Activated CD4-positive, alpha-beta memory T cell treated with anti-CD3 and anti-CD28 coated beads, Interleukin-2, amount 10 ng/mL, durations not matched to agents 7 days and 5 days (primary cell): Measurements from ENCODE around the gene COMT. TPM values are rescaled to one million over a fixed set of nuclear protein-coding genes. Genes with fewer than 3 reads are reported as not detected.
A peak's percentile ranks its signal among the peaks of the same experiment; 100 is the strongest.

Experiments used
- CTCF ChIA-PET: fragments of 350-600 bp; sonication (Branson Sonifier 250); formaldehyde crosslinking; loops from one replicate; lab custom pipeline; 2021; ENCODE audit warnings: antibody characterized with exemption, inconsistent platforms; lab: Charles Lee
- POLR2A ChIA-PET: fragments of 350-600 bp; sonication (Branson Sonifier 250); formaldehyde crosslinking; loops from one replicate; lab custom pipeline; 2021; ENCODE audit warnings: antibody characterized with exemption; lab: Charles Lee
- DNase-seq: peaks from one replicate; pipeline ENCODE4 v3.0.0-alpha.2; 2020
- H3K27ac Mint-ChIP-seq: one replicate; pipeline ENCODE4 v1.8.0; 2021; ENCODE audit warnings: mild to moderate bottlenecking, mixed read lengths
- H3K27me3 Mint-ChIP-seq: one replicate; pipeline ENCODE4 v1.8.0; 2021; ENCODE audit warnings: mixed read lengths
- H3K36me3 Mint-ChIP-seq: one replicate; pipeline ENCODE4 v1.8.0; 2021; ENCODE audit warnings: low read depth, mixed read lengths
- H3K4me1 Mint-ChIP-seq: one replicate; pipeline ENCODE4 v1.8.0; 2021; ENCODE audit warnings: mixed read lengths
- H3K4me3 Mint-ChIP-seq: one replicate; pipeline ENCODE4 v1.8.0; 2021; ENCODE audit warnings: mild to moderate bottlenecking, mixed read lengths
- H3K9me3 Mint-ChIP-seq: one replicate; pipeline ENCODE4 v1.8.0; 2021; ENCODE audit warnings: mixed read lengths
- total RNA-seq, 2 experiments: library from RNA; stranded (reverse); gene quantifications; one replicate each; pipeline ENCODE4 v1.2.3, GENCODE V29; 2021

The COMT gene
- total RNA-seq, 2 experiments from 2014 or later, result 78.7 to 79.3 TPM

- no peaks in the 10 kb centered on the region for H3K9me3 Mint-ChIP-seq
- H3K36me3 Mint-ChIP-seq, result no peaks in the 10 kb centered on the region
- CTCF ChIA-PET, result interaction anchor here (0.9 kb wide), 1 partner anchor 14 kb away, joined by 3 read pairs; no protein-coding TSS in a partner anchor
- H3K4me3 Mint-ChIP-seq, result no peak overlapping the region
- no peak overlapping the region for H3K27ac Mint-ChIP-seq
- no peaks in the 10 kb centered on the region for H3K27me3 Mint-ChIP-seq
- no peak for DNase-seq
- H3K4me1 Mint-ChIP-seq, result peaks cover 10% of the 10 kb centered on the region
- POLR2A ChIA-PET, result interaction anchor here (0.9 kb wide), 1 partner anchor 8 kb away, joined by 3 read pairs; no protein-coding TSS in a partner anchor
Measured at GRCh38 chr22:19957445-19957844, 15.9 kb downstream of the COMT start.

GRCh38 chr22:19958083-19959042, 16.8 kb downstream of the COMT start:
- CTCF ChIA-PET, result interaction anchor here (0.6 kb wide), 1 partner anchor 202 kb away, joined by 3 read pairs; no protein-coding TSS in a partner anchor
- Mint-ChIP-seq H3K4me1 (peaks cover 12% of the 10 kb centered on the region), H3K9me3 (no peaks in the 10 kb centered on the region), H3K36me3 (no peaks in the 10 kb centered on the region), H3K27me3 (no peaks in the 10 kb centered on the region), H3K27ac (no peak overlapping the region), H3K4me3 (no peak overlapping the region)
- POLR2A ChIA-PET, result no interaction called here
- DNase-seq, result no peak

- H3K27ac Mint-ChIP-seq, result no peak overlapping the region
- peaks cover 10% of the 10 kb centered on the region for H3K4me1 Mint-ChIP-seq
- H3K36me3 Mint-ChIP-seq, result no peaks in the 10 kb centered on the region
- ChIA-PET POLR2A (no interaction called here), CTCF (no interaction called here)
- no peak for DNase-seq
- no peaks in the 10 kb centered on the region for H3K9me3 Mint-ChIP-seq
- H3K27me3 Mint-ChIP-seq, result no peaks in the 10 kb centered on the region
- no peak overlapping the region for H3K4me3 Mint-ChIP-seq
Measured at GRCh38 chr22:19959043-19959586, 17.5 kb downstream of the COMT start.

GRCh38 chr22:19959587-19960490, 18.3 kb downstream of the COMT start:
- H3K27ac Mint-ChIP-seq, result no peak overlapping the region
- POLR2A ChIA-PET, result no interaction called here

GRCh38 chr22:19960491-19961200, 19.1 kb downstream of the COMT start:
- Mint-ChIP-seq H3K4me1 (peaks cover 5% of the 10 kb centered on the region), H3K27ac (no peak overlapping the region), H3K27me3 (no peaks in the 10 kb centered on the region), H3K36me3 (no peaks in the 10 kb centered on the region), H3K4me3 (no peak overlapping the region), H3K9me3 (no peaks in the 10 kb centered on the region)
- ChIA-PET POLR2A (no interaction called here), CTCF (no interaction called here)
- no peak for DNase-seq

More at GRCh38 chr22:19959587-19960490, 18.3 kb downstream of the COMT start:
- CTCF ChIA-PET, result no interaction called here
- Mint-ChIP-seq H3K4me1 (peaks cover 10% of the 10 kb centered on the region), H3K27me3 (no peaks in the 10 kb centered on the region), H3K4me3 (no peak overlapping the region), H3K9me3 (no peaks in the 10 kb centered on the region), H3K36me3 (no peaks in the 10 kb centered on the region)
- no peak for DNase-seq

GRCh38 chr22:19961201-19961580, 19.6 kb downstream of the COMT start:
- ChIA-PET POLR2A (no interaction called here), CTCF (no interaction called here)
- H3K27ac Mint-ChIP-seq, result no peak overlapping the region
- peaks cover 3% of the 10 kb centered on the region for H3K4me1 Mint-ChIP-seq
- no peak overlapping the region for H3K4me3 Mint-ChIP-seq
- H3K27me3 Mint-ChIP-seq, result no peaks in the 10 kb centered on the region
- no peaks in the 10 kb centered on the region for H3K9me3 Mint-ChIP-seq
- no peak for DNase-seq
- H3K36me3 Mint-ChIP-seq, result no peaks in the 10 kb centered on the region

GRCh38 chr22:19961868-19962245, 20.3 kb downstream of the COMT start:
- DNase-seq, result no peak

GRCh38 chr22:19962246-19962908, 20.8 kb downstream of the COMT start:
- H3K27ac Mint-ChIP-seq, result no peak overlapping the region
- CTCF ChIA-PET, result no interaction called here
- no peaks in the 10 kb centered on the region for H3K27me3 Mint-ChIP-seq
- peak; percentile 71 for DNase-seq
- POLR2A ChIA-PET, result no interaction called here
- H3K9me3 Mint-ChIP-seq, result no peaks in the 10 kb centered on the region
- H3K4me1 Mint-ChIP-seq, result peaks cover 3% of the 10 kb centered on the region
- no peak overlapping the region for H3K4me3 Mint-ChIP-seq
- no peaks in the 10 kb centered on the region for H3K36me3 Mint-ChIP-seq

More at GRCh38 chr22:19961868-19962245, 20.3 kb downstream of the COMT start:
- Mint-ChIP-seq H3K9me3 (no peaks in the 10 kb centered on the region), H3K4me3 (no peak overlapping the region), H3K36me3 (no peaks in the 10 kb centered on the region), H3K27me3 (no peaks in the 10 kb centered on the region), H3K27ac (no peak overlapping the region), H3K4me1 (peaks cover 3% of the 10 kb centered on the region)
- ChIA-PET POLR2A (no interaction called here), CTCF (no interaction called here)

- H3K27ac Mint-ChIP-seq, result no peak overlapping the region
Measured at GRCh38 chr22:19962909-19963806, 21.6 kb downstream of the COMT start.

GRCh38 chr22:19963863-19964642, 22.5 kb downstream of the COMT start:
- Mint-ChIP-seq H3K27me3 (no peaks in the 10 kb centered on the region), H3K27ac (no peak overlapping the region), H3K9me3 (no peaks in the 10 kb centered on the region), H3K36me3 (no peaks in the 10 kb centered on the region), H3K4me3 (no peak overlapping the region), H3K4me1 (peaks cover 3% of the 10 kb centered on the region)
- DNase-seq, result no peak
- CTCF ChIA-PET, result interaction anchor here (1.2 kb wide), 1 partner anchor 14 kb away, joined by 3 read pairs; no protein-coding TSS in a partner anchor
- POLR2A ChIA-PET, result interaction anchor here (1.0 kb wide), 1 partner anchor 57 kb away, joined by 3 read pairs; the partner anchor contains the start of gene TANGO2

More at GRCh38 chr22:19962909-19963806, 21.6 kb downstream of the COMT start:
- ChIA-PET POLR2A (no interaction called here), CTCF (interaction anchor here (1.2 kb wide), 1 partner anchor 13 kb away, joined by 3 read pairs; no protein-coding TSS in a partner anchor)
- Mint-ChIP-seq H3K36me3 (no peaks in the 10 kb centered on the region), H3K9me3 (no peaks in the 10 kb centered on the region), H3K4me1 (peaks cover 3% of the 10 kb centered on the region), H3K4me3 (no peak overlapping the region), H3K27me3 (no peaks in the 10 kb centered on the region)
- no peak for DNase-seq
